ENCODE results near the gene NBEAL2. TPM values are rescaled to one million over a fixed set of nuclear protein-coding genes. Genes with fewer than 3 reads are reported as not detected.

NBEAL2 gene
- total and polyA plus RNA-seq, 2 experiments from 2014 or later: 38.6 to 42.2 TPM

- H3K9me3 ChIP-seq (ENCODE audit: low read depth): no peaks in the 10 kb centered on the region
- no peak overlapping the region for H3K27ac ChIP-seq
- no peak overlapping the region for H2AFZ ChIP-seq
- TF ChIP-seq EZH2phosphoT487 (IDR thresholded peaks at IDR 0.05; ENCODE audit: low read depth, severe bottlenecking, unreplicated experiment) (no peak), EZH2 (IDR thresholded peaks at IDR 0.05; ENCODE audit: borderline replicate concordance) (no peak)
- TF ChIP-seq, protein P1, sequence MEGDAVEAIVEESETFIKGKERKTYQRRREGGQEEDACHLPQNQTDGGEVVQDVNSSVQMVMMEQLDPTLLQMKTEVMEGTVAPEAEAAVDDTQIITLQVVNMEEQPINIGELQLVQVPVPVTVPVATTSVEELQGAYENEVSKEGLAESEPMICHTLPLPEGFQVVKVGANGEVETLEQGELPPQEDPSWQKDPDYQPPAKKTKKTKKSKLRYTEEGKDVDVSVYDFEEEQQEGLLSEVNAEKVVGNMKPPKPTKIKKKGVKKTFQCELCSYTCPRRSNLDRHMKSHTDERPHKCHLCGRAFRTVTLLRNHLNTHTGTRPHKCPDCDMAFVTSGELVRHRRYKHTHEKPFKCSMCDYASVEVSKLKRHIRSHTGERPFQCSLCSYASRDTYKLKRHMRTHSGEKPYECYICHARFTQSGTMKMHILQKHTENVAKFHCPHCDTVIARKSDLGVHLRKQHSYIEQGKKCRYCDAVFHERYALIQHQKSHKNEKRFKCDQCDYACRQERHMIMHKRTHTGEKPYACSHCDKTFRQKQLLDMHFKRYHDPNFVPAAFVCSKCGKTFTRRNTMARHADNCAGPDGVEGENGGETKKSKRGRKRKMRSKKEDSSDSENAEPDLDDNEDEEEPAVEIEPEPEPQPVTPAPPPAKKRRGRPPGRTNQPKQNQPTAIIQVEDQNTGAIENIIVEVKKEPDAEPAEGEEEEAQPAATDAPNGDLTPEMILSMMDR (IDR thresholded peaks at IDR 0.05; ENCODE audit: poor library complexity): no peak
- H3K36me3 ChIP-seq (replicated peaks; ENCODE audit: insufficient read depth, low read depth): no peaks in the 10 kb centered on the region
- H3K4me2 ChIP-seq: no peak overlapping the region
- peaks cover 87% of the 10 kb centered on the region for H3K79me2 ChIP-seq
- H3K27me3 ChIP-seq: no peaks in the 10 kb centered on the region
- WGBS (ENCODE audit: low lambda C conversion rate, missing lambda C conversion rate): 94% methylated on average over 2 of the region's 2 CpGs
- H4K20me1 ChIP-seq (ENCODE audit: insufficient read depth, poor library complexity, severe bottlenecking): peaks cover 36% of the 10 kb centered on the region
- H3K9me2 ChIP-seq (replicated peaks; ENCODE audit: insufficient read depth): no peaks in the 10 kb centered on the region
- no peak overlapping the region for H3K4me3 ChIP-seq
- peaks cover 60% of the 10 kb centered on the region for H3K4me1 ChIP-seq (ENCODE audit: insufficient read depth)
- no peak for DNase-seq (ENCODE audit: low spot score)
Measured at GRCh38 chr3:46952813-46953212, 26.7 kb upstream of the NBEAL2 start.

- Histone ChIP-seq H3K36me3 (replicated peaks; ENCODE audit: insufficient read depth, low read depth) (no peaks in the 10 kb centered on the region), H3K27ac (no peak overlapping the region), H3K9me2 (replicated peaks; ENCODE audit: insufficient read depth) (no peaks in the 10 kb centered on the region), H3K9me3 (ENCODE audit: low read depth) (no peaks in the 10 kb centered on the region), H3K4me3 (no peak overlapping the region), H3K4me1 (ENCODE audit: insufficient read depth) (peaks cover 64% of the 10 kb centered on the region), H4K20me1 (ENCODE audit: insufficient read depth, poor library complexity, severe bottlenecking) (peaks cover 36% of the 10 kb centered on the region), H2AFZ (no peak overlapping the region), H3K79me2 (peaks cover 92% of the 10 kb centered on the region), H3K27me3 (no peaks in the 10 kb centered on the region), H3K4me2 (no peak overlapping the region)
- DNase-seq (ENCODE audit: low spot score): no peak
- WGBS (ENCODE audit: low lambda C conversion rate, missing lambda C conversion rate): 87% methylated on average over 8 of the region's 8 CpGs
- TF ChIP-seq, protein P1 (IDR thresholded peaks at IDR 0.05; ENCODE audit: poor library complexity): no peak
Measured at GRCh38 chr3:46953234-46954010, 26.0 kb upstream of the NBEAL2 start.

GRCh38 chr3:46954178-46954577, 25.3 kb upstream of the NBEAL2 start:
- peaks cover 44% of the 10 kb centered on the region for H4K20me1 ChIP-seq (ENCODE audit: insufficient read depth, poor library complexity, severe bottlenecking)

More at GRCh38 chr3:46954178-46954577, 25.3 kb upstream of the NBEAL2 start:
- Histone ChIP-seq H3K4me2 (no peak overlapping the region), H3K9me2 (replicated peaks; ENCODE audit: insufficient read depth) (no peaks in the 10 kb centered on the region), H3K27ac (no peak overlapping the region), H3K9me3 (ENCODE audit: low read depth) (no peaks in the 10 kb centered on the region), H3K4me1 (ENCODE audit: insufficient read depth) (peaks cover 64% of the 10 kb centered on the region), H3K27me3 (no peaks in the 10 kb centered on the region), H2AFZ (no peak overlapping the region), H3K36me3 (replicated peaks; ENCODE audit: insufficient read depth, low read depth) (no peaks in the 10 kb centered on the region), H3K4me3 (no peak overlapping the region), H3K79me2 (peaks cover 95% of the 10 kb centered on the region)
- TF ChIP-seq EZH2phosphoT487 (IDR thresholded peaks at IDR 0.05; ENCODE audit: low read depth, severe bottlenecking, unreplicated experiment) (no peak), EZH2 (IDR thresholded peaks at IDR 0.05; ENCODE audit: borderline replicate concordance) (no peak)
- TF ChIP-seq, protein P1 (IDR thresholded peaks at IDR 0.05; ENCODE audit: poor library complexity): no peak
- DNase-seq (ENCODE audit: low spot score): no peak
- WGBS (ENCODE audit: low lambda C conversion rate, missing lambda C conversion rate): 85% methylated on average over 3 of the region's 3 CpGs

Measured in hepatocyte (in vitro differentiated cells).